ENCODE data around the gene NOTCH4.

NOTCH4 gene

DNA sequence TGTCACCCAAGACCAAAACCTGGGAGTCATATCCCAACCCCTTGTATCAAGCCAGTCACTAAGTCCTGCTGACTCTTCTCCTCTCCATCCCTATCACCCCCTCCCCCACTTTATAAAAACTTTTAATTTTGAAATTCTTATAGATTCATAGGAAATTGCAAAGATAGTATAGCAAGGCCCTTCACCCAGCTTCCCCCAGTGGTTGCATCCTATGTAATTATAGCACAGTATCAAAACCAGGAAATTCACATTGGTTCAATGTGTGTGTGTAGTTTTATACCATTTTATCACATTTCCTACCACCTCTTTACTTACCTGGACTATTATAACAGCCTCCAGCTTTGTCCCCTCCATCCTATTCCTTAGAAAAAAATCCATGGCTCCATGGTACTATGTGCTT lies 65.8 kb downstream of the NOTCH4 start:
- DNase-seq = no peak

DNA sequence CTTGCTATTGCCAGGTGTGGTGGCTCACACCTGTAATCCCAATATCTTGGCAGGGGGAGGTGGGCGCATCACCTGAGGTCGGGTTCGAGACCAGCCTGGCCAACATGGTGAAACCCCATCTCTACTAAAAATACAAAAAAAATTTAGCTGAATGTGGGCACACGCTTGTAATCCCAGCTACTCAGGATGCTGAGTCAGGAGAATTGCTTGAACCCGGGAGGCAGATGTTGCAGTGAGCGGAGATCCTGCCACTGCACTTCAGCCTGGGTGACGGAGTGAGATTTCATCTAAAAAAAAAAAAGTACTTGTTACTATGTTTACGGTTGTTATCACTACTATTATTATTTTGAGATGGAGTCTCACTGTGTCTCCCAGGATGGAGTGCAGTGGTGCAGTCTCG lies 67.0 kb downstream of the NOTCH4 start:
- DNase-seq = no peak

DNA sequence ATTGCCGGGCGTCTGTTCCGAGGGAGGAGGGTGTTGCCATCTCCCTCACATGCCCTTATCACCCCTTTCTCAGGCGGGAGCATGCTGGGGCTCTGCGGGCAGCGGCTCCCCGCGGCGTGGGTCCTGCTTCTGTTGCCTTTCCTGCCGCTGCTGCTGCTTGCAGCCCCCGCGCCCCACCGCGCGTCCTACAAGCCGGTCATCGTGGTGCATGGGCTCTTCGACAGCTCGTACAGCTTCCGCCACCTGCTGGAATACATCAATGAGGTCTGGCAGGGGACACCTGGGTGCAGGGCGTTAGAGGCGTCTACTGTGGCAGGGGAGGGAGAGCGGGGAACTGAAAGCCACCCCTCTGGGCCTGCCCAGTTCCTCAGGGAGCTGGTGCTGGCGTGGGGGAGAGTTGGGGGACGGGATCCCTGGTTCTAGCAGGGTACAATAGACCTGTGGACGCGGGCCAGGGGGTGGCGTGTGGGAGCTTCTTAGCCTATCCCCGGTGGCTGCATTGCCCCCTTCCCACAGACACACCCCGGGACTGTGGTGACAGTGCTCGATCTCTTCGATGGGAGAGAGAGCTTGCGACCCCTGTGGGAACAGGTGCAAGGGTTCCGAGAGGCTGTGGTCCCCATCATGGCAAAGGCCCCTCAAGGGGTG lies 69.2 kb downstream of the NOTCH4 start:
- DNase-seq = peak; percentile 60

DNA sequence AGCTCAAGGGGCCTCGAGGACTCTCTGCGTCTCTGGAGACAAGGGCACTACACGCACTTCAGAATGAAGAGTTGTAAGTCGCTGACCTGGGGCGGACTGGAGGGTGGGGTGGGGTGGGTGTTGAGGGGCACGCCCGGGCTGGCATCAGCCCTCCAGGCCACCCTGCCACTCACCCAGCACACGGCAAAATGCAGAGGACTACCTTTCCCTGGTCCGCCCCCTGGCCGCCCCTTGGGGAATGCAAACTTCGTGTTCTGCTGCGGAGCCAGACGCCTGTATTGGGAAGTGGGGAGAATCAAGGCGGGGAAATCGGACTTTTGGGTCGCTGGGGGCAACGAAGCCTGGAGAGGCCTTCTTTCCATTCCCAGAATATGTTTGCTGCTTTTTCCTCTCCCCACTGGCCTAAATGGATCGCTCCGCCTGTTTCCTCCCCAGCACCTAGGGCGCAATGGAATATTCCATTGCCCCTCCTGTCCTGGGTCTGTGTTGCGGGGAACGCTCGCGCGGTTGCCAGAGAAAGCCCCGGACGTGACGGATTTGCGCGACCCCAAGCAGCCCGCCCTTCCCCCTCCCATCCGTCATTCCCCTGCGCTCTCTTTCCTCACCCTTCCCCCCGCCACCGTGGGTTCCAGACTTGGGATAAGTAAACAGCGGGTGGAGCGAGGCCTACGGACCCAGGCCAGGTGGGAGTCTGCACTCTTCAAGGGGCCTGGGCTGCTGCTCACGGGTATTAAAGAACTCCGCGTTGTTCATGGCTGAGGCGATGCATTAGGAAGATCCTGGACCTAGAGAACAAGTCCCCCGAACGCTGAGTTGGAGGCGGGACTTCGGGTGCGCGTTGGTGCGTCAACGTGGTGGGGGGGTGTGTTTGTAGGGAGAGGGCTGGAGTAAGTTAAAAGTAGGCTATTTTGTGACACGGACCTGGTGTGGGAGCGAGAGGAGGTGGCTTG lies 70.0 kb downstream of the NOTCH4 start, which contains the start of gene PPT2:
PPT2 (plus strand) TSS at position 578 of the 950 bp plus-strand sequence. CDS start 454 bp downstream, outside the sequence.
- DNase-seq = peak; percentile 83

DNA sequence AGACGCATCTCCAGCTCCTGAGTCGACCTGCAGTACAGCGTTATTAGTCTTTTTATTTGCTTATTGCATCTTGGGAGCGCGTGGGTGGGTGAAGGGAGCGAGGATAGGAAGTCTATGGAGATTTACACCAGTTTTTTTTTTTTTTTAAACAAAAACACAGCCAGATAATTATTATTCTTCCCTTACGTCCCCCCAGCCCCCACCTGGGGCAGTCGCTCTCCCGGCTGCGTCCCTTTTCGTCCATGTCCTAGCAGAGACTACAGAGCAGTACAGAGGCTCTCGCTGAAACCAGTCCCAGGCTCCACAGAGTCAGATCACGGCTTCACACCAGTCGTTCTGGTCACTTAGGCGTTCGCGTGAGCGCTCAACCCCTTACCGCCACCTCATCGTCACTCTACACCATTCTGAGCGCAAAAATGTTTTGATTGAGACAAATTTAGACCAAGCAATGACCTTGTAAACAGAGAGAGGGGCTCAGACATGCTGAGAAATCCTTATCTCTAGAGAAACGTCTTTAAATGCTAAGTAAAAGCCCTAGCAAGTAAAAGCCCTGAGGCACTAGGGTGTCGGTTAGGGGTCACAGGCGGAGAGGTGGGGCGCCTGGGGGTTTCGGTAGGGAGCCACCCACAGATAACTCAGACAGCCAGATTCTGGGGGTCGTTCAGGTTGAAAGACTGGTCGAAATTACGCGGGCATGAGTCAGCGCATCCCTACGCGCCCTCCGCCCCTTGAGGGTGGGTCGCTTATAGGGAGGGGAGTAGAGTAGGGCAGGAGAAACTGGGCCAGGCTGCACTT lies 70.9 kb downstream of the NOTCH4 start:
- DNase-seq = peak; percentile 45

DNA sequence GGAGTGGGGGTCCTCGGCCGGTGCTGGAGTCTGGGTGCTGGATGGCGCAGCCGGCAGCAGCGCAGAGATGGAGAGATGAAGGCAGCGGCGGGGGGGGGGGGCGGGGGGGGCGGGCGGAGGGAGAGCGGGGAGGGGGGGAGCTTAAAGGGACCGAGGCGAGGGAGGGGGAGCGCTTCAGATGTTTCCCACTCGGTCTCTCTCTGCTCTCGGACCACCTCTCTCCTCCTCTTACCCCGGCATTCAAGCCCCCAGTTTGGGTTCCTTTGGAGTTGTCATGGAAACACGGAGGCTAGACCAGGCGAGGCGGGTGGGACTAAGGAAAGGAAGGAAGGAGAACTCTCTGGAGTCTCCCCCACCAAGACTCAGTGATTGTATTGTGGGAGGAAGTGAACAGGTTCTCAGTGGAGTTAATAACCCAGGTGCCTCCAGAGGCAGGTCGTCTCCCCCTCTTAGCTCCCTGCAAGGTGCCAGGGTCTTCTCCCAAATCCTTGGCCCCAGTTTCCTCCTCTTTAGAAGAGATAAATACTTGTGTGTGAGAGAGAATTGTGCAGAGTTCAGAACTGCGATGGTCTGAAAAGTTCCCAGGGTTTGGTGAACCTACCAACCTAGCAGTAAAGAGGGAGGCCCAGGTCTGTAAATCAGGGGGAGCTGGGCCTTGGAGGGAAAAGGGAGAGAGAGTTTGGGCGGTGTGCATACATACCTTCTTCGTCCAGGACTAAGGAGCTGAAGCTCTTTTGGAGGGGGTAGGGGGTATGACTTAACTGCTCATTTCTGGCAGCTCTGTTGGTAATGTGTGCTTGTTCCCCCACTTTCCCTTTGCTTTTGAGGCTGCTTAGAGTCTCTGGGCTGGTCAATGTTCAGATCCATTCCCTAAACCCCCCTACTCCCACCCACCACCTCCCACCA lies 71.8 kb downstream of the NOTCH4 start, which contains the start of gene PRRT1:
PRRT1 (minus strand) TSS at position 77 of the 906 bp plus-strand sequence. CDS start 112 bp downstream, outside the sequence.
- DNase-seq = no peak

DNA sequence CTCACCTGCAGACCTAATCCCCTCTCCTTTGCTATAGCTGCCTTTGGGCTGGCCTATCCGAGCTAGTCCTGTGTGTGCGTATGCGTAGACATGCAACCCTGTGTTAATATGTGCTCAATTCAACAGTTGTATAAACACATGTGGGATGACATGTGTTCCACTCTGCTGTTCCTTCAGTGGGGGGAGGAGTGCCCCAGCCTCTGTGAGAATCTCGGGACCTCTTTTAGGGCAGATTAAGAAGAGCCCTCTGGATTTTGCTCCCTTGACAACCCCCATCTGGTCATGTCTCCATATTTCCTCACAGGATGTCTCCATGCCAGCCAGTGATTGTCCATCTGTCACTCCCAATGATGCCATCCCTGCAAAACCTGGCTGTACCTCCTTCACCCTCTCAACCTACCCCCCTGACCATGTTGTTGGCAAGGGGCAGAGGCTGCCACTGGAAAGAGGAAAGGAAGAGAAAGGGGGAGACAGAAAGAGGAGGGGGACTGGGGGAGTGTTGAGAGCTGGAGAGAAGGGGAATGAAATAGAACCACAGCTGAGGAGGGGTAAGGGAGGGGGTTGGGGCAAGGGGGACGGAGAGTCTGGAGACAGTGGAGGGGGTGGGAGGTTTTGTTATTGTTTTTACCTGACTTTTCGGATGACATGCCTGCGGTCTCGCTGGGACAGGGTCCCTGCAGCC lies 72.5 kb downstream of the NOTCH4 start:
- DNase-seq = no peak

DNA sequence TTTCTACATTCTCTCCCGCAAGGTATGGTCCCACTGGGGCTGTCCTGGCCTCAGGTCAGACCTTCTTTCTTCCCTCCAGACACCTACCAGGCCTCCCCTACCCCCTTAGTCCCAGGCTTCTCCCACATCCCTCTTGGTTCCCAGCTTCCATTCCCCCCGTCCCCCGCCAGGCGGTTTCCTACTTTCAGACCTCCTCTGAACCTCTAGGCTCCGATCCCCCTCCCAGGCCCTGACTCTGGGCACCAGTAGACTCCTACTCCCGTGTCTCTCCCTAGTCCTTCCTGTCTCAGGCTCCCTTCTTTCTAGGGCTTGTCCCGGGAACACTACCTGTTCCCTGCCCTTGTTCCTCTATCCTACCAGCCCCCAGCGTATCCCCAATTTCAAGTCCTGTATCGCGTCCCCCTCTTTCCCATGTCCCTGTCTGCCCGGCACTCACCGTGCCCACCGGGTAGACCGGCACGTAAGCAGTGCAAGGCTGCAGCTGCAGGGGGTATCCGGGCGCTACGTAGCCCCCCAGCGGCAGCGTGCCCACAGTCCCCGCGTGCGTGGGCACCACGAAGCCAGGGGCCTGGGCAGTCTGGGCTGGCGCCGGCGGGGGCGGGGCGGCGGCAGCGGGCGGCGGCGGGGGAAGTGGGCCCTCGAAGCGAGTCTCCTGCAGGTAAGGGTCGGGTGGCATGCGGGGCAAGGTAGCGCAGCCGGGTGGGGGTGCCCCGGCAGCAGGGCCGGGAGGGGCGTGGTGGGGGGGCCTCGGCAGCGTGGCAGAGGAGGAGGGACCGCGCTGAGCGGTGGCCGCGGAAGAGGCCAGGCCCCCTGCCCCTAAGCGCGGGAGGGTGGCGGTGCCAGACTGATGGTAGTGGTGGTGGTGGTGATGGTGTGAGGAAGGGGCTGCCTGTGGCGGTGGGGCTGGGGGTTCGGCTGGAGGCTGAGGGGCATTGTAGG lies 73.7 kb downstream of the NOTCH4 start:
- DNase-seq = no peak

DNA sequence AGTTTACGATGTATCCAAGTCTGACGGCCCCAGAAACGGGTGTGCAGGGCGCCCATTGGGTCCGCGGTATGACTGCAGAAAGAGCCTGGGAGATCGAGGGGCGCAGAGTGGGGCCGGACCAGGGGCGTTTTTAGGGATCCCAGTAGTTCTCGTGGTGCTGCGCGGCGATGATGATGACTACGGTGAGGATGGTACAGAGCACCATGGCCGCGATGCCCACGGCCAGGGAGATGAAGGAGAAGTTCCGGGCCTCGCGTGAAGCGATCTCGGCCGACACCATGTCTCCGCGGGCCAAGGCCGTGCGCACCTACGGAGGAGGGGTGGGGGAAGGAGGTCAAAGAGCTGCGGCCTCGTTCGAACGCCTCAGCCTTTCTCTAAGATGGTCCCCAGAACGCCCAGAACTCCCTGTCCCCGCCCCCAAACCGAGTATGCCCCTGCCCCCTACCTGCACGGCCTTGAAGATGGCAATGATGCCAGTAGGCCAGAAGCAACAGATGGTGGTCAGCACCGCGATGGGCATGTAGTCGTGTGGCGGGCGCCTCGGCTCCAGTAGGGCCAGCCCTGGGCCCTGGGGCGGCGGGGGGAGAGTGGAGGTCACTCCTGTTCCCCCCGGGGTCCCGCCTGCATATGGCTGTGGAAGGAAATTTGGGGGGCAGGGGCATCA lies 74.6 kb downstream of the NOTCH4 start:
- no peak for DNase-seq

DNA sequence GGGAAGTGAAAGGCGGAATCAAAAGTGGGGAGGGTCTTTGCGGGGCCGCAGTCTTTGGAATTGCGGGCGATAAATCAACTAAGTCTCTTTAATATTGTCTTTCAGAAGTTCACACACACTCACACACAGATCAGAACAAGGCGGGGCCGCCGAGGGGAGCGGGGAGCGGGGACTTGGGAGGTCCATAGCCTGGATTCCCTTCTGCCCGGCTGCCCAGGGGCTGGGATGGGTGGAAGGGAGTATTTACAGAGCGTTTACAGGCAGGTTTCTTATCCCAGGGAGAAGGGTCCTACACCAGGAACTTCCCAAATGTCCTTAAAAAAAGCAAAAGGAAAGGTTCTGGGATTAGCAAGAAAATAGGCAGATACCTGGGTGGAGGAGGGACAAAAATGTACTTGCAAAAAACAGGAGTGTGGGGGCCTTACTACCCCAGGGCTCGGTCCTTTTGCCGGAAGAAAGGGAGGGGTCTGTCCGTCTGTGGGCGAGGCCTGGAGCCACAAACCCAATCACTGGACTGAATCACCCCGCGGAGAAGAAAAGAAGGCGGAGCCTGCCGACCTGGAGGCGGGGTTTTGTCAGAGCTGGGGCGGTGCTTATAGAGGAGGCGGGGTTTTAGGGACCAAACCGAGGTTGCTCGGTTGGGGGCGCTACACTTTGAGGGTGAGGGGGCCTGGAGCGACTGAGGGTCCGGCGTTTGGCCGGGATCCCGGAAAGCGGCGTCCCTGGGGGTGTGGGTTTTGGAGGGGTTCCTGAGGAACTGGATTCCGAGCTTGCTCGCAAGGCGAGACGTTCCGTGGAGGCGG lies 75.4 kb downstream of the NOTCH4 start:
- DNase-seq = no peak

DNA sequence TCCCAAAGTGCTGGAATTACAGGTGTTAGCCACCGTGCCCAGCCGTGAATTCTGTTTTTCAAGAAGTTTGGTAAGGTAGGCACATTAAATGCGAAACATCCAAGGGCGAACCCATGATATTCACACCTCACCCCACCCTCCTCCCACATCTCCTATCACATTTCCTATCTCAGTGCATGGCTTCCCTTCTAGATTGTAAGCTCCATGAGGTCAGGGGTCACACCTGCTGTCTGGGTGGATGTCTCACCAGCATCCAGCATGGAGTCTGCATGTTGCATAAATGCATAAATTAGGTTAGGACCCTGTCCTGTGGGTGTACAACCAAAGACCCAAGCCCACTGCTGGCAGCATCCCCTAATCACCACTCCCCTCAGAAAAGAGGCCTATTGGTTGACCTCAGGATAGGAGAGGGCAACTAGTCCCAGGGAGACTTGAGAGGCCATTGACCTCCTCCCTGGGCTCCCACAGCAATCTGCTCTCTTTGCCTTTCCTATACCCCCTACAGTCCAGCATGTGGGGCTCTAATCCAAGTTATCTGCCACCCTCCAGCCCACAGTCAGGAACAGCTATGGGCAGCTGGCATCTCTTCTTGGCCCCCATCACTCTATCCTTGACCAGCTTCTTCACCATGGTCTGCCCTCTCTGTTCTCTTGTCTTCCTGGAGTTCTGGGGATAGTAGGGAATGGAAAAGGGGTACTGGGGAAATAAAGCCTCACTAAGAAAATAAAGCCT lies 76.3 kb downstream of the NOTCH4 start:
- no peak for DNase-seq

DNA sequence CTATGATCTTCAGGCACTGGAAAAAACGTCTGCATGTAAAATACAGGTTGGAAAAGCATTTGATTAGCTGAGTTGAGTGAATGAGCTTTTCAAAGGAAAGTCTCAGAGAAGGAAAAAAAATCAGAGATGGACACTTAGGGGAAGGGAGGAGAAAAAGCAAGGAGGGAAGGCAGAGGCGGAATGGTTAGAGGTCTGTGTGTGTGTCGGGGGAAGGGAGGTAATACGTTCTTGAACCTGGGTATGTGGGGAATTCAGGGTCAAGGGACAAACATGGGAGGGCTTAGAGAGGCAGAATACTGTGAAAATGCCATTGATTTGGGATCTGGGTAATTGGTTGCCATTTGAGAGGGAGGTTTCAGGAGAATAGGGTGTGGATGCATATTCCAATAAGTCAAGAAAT lies 77.2 kb downstream of the NOTCH4 start:
- DNase-seq = no peak

DNA sequence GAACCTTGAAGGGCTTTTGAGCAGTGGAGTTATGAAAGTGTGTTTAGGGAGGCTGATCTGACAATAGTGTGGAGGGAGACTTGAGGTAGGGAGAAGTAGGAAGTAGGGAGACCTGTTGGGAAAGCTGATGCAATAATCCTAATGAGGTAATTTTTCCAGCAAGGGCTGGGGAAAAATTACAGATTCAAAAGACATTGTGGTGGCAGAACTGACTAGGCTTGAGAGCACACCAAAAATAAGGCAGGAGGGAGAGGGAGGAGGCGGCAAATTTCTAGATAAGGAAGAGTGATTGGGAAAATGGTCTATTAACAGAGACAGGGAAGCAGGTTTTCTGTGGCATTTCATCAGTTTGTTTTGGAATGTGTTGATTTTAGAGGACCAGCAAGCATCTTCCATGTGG lies 77.6 kb downstream of the NOTCH4 start:
- no peak for DNase-seq
